ENCODE data around the gene ABCA2. TPM values are rescaled to one million over a fixed set of nuclear protein-coding genes. Genes with fewer than 3 reads are reported as not detected.

The ABCA2 gene
- total and polyA plus RNA-seq, 9 of the 15 experiments (the other 6 are each of a cell fraction or from before 2014, with no cell fraction given): 0.69 to 16.3 (median 6.1) TPM; not detected in 2

DNA sequence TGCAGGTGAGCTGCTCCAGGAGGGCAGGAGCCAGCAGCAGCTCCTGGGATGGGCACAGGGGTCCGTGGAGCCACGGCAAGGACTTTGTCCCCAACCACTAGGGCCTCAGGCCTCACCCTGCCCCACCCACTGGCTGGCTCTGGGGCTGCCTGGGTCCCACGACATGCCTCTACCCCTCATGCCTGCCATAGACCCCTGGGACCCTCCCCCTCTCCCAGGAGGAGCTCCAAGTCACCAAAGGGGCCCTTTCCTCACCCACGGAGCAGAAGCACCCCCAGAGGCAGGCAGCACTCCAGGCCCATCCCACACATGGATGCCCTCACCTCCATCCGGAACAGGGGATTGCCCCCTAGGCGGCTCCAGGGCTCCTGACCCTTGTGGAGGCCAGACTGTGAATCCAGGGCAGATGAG, 6.5 kb downstream of the ABCA2 start:
- no peaks in the 10 kb centered on the region for H3K9me3 ChIP-seq (replicated peaks; ENCODE audit: control insufficient read depth, insufficient read depth, low read depth, low read length)
- FAIRE-seq (no peak), ATAC-seq (no peak; the same call in 2 of the 3 replicates), DNase-seq (ENCODE audit: extremely low read depth in 1 of 4, low spot score in 3 of 4) (no peak)
- no peaks in the 10 kb centered on the region for H3K27me3 ChIP-seq (ENCODE audit: control insufficient read depth in 2 of 2, insufficient read depth in 2 of 2, low read length in 2 of 2)
- H3K4me3 ChIP-seq: no peak overlapping the region
- in situ Hi-C loops (cut with MboI) (no loop called here), intact Hi-C loops (cut with micrococcal nuclease) (no loop called here)
- H3K4me1 ChIP-seq (replicated peaks in 1 of 2; ENCODE audit: control insufficient read depth in 2 of 2, insufficient read depth in 2 of 2, low read length in 2 of 2): peaks cover 4 to 87% of the 10 kb centered on the region in 2 experiments; a peak in 4 of 5 replicates
- no peak overlapping the region; a peak in 1 of 4 replicates for H3K9ac ChIP-seq (ENCODE audit: insufficient read depth in 1 of 2, low read depth in 2 of 2, low read length in 2 of 2)
- no peak overlapping the region for H3K4me2 ChIP-seq (ENCODE audit: insufficient read depth, low read length)
- H3K36me3 ChIP-seq (ENCODE audit: control insufficient read depth, insufficient read depth, low read length): no peaks in the 10 kb centered on the region
- POLR2A ChIA-PET: no interaction called here
- 28% methylated on average over 4 of the region's 6 CpGs for WGBS (ENCODE audit: insufficient coverage, low coverage, missing lambda C conversion rate)
- CTCF ChIA-PET (ENCODE audit: low intra/inter-chr PET ratio): no interaction called here
- no peak overlapping the region for H2AFZ ChIP-seq (ENCODE audit: low read depth, low read length)
- no peak for TF ChIP-seq RBBP5 (IDR thresholded peaks at IDR 0.05; ENCODE audit: borderline replicate concordance, insufficient read depth, low read length, poor library complexity, severe bottlenecking)
- TF ChIP-seq, protein P1, sequence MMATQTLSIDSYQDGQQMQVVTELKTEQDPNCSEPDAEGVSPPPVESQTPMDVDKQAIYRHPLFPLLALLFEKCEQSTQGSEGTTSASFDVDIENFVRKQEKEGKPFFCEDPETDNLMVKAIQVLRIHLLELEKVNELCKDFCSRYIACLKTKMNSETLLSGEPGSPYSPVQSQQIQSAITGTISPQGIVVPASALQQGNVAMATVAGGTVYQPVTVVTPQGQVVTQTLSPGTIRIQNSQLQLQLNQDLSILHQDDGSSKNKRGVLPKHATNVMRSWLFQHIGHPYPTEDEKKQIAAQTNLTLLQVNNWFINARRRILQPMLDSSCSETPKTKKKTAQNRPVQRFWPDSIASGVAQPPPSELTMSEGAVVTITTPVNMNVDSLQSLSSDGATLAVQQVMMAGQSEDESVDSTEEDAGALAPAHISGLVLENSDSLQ (IDR thresholded peaks at IDR 0.05): no peak
- no peak for TF ChIP-seq HDAC3 (IDR thresholded peaks at IDR 0.05; ENCODE audit: borderline replicate concordance, partially characterized antibody)
- no peak for TF ChIP-seq ZNF217 (CRISPR knock-in tag; IDR thresholded peaks at IDR 0.05)
- TF ChIP-seq SRF (CRISPR knock-in tag; IDR thresholded peaks at IDR 0.05): no peak
- TF ChIP-seq ESRRB (CRISPR knock-in tag; IDR thresholded peaks at IDR 0.05; ENCODE audit: borderline replicate concordance): no peak
- TF ChIP-seq, protein P2, sequence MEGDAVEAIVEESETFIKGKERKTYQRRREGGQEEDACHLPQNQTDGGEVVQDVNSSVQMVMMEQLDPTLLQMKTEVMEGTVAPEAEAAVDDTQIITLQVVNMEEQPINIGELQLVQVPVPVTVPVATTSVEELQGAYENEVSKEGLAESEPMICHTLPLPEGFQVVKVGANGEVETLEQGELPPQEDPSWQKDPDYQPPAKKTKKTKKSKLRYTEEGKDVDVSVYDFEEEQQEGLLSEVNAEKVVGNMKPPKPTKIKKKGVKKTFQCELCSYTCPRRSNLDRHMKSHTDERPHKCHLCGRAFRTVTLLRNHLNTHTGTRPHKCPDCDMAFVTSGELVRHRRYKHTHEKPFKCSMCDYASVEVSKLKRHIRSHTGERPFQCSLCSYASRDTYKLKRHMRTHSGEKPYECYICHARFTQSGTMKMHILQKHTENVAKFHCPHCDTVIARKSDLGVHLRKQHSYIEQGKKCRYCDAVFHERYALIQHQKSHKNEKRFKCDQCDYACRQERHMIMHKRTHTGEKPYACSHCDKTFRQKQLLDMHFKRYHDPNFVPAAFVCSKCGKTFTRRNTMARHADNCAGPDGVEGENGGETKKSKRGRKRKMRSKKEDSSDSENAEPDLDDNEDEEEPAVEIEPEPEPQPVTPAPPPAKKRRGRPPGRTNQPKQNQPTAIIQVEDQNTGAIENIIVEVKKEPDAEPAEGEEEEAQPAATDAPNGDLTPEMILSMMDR (IDR thresholded peaks at IDR 0.05 in 2 of 3, conservative IDR thresholded peaks at IDR 0.05 in 1 of 3; ENCODE audit: insufficient read depth in 2 of 3, low read depth in 1 of 3, low read length in 3 of 3): no peak
- TF ChIP-seq JUND (IDR thresholded peaks at IDR 0.05; ENCODE audit: borderline replicate concordance, low read depth, low read length): no peak
- no peak for TF ChIP-seq JUND (tag; IDR thresholded peaks at IDR 0.05; ENCODE audit: borderline replicate concordance, low read depth, low read length)
- TF ChIP-seq HNRNPK (IDR thresholded peaks at IDR 0.05; ENCODE audit: low read depth, low read length, poor library complexity, severe bottlenecking): no peak
- no peak for TF ChIP-seq HNRNPH1 (optimal IDR thresholded peaks at IDR 0.05; ENCODE audit: low read depth, low read length)
- TF ChIP-seq, protein P3, sequence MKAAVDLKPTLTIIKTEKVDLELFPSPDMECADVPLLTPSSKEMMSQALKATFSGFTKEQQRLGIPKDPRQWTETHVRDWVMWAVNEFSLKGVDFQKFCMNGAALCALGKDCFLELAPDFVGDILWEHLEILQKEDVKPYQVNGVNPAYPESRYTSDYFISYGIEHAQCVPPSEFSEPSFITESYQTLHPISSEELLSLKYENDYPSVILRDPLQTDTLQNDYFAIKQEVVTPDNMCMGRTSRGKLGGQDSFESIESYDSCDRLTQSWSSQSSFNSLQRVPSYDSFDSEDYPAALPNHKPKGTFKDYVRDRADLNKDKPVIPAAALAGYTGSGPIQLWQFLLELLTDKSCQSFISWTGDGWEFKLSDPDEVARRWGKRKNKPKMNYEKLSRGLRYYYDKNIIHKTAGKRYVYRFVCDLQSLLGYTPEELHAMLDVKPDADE (conservative IDR thresholded peaks at IDR 0.05; ENCODE audit: control insufficient read depth, low read depth, low read length): no peak
- H3K27ac ChIP-seq (ENCODE audit: extremely low read depth, low read depth, low read length): no peak overlapping the region
- no TSS peak for BruUV-seq (replicated peaks)
- no peaks in the 10 kb centered on the region for H3K9me1 ChIP-seq (ENCODE audit: control insufficient read depth, insufficient read depth, low read length)
- 0 out of 2 replicates have a peak, but pooled peaks cover 5% of the 10 kb centered on the region for H4K20me1 ChIP-seq (replicated peaks; ENCODE audit: control insufficient read depth, insufficient read depth, low read length)
- no peaks in the 10 kb centered on the region for H3K79me2 ChIP-seq (ENCODE audit: control insufficient read depth, insufficient read depth, low read length)
